Activated effector memory CD4-positive, alpha-beta T cell treated with Interleukin-2 at 50 U/mL for 16 hours (primary cell): ENCODE data around the gene GNMT.
"Not testable (repeated sequence)": the region's sequence is repeated elsewhere in the genome, so short reads cannot be mapped to it uniquely, and the experiment has no call there.

ENCODE experiments used
- DNase-seq: peaks from one replicate; pipeline ENCODE4 v3.0.0-alpha.2; 2020

Gene GNMT

DNA sequence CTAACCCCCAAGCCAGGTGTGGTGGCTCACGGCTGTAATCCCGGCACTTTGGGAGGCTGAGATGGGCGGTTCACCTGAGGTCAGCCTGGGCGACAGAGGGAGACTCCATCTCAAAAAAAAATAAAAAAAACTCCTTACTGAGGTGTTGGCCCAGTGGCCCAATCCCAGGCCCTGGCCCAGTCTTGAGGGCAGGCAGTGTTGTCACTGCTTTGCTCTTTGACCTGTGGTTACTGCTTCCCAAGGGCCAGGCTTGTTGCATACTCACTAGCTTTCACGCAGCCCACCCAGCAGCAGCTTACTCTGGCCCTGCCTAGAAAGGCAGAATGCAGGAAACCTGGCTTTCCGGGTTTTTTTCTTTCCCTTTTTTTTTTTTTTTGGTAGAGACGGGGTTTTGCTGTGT is 18.1 kb upstream of the GNMT start:
- DNase-seq = no peak

DNA sequence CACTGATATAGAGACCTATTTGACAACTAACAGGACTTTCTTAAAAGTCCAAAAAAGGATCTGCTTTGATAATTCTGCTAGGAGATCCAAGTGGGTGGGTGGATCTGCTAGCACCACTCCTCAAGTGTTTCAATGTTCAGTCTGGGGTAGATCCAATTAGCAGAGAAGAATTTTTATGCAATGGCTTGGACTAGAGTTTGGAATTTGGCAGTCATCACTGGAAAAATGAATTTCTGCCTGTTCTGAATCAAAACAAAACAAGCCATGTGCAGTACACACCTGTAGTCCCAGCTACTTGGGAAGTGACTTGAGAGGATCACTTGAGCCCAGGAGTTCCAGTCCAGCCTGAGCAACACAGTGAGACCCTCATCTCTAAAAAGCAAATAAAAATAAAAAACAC is 12.6 kb upstream of the GNMT start:
- DNase-seq = no peak

DNA sequence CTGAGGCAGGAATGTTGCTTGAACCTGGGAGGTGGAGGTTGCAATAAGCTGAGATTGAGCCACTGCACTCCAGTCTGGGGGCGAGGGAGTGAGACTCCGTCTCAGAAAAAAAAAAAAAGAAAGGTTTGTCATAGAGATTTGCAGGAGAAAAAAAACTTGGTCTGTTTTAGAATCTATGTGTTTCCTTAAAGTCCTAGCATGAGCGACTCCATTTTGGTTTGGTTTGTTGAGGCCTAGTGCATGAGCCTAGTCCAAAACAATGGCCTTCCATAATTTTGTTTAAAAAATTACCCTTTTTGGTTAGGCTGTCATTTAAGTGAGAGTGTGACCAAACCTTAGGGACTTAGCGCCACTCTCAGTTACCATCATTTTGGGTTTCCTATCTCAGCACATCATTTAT is 8.2 kb upstream of the GNMT start:
- DNase-seq = no peak

DNA sequence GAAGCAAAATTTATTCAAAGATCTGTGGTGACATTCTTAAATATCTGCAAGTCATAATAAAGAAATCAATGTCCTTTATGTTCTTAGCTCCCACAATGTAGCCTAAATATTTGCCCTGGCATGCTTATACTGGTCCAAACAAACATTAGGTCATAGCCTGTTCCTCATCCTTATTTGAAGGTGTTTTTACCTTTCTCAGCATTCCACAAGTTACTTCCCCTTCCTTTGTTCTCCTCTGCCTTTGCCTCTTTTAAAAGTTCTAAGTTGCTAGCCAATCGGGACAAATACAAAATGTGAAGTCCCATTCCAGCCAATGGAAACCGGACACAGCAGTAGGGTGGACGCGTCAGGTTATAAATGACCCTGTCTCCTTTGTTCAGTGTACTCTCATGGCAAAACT is 6.1 kb upstream of the GNMT start:
- not testable (repeated sequence) for DNase-seq

DNA sequence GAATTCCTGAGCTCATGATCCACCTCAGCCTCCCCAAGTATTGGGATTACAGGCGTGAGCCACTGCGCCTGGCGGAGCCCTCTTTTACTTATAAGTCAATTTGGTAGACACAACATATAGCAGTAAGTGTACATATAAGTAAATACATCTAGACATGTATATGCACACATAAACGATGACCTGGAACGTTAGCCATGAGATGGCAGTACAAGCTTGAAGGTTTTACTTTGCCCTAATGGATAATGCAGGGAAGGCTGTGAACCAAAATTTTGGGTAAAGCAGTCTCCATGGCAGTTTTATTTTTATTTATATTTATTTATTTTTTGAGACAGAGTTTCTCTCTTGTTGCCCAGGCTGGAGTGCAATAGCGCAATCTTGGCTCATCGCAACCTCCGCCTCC is 2.4 kb upstream of the GNMT start:
- no peak for DNase-seq

DNA sequence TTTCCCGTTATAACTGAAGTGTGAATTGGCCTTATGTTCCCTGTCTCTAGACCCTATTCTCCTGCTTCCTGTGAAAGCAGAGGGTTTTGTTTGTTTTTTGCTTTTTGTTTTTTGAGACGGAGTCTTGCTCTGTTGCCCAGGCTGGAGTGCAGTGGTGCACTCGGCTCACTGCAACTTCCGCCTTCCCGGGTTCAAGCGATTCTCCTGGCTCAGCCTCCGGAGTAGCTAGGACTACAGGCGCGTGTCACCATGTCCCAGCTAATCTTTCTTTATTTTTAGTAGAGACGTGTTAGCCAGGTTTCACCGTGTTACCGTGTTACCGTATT is 674 bp upstream of the GNMT start:
- no peak for DNase-seq

DNA sequence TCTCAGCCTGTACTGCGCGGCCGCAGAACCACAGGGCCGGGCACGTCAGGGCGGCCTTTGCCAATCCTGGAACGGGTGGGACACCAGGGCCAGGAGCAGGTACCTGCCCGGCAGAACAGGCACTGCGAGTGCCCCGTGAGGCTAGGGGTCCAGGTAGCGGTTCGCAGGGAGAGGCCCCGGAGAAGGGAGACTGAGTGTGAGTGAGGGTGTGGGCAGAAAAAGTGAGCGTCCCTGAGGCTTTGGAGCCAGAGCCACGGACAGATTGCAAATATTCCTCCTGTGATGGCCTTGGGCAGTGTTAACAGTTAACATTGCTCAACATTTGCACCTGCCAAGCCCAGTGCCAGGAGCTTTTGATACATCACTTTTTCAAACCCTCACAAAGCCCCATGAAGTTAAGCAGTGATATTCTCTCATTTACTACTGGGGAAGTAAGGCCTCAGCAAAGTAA is 491 bp downstream of the GNMT start:
- no peak for DNase-seq

DNA sequence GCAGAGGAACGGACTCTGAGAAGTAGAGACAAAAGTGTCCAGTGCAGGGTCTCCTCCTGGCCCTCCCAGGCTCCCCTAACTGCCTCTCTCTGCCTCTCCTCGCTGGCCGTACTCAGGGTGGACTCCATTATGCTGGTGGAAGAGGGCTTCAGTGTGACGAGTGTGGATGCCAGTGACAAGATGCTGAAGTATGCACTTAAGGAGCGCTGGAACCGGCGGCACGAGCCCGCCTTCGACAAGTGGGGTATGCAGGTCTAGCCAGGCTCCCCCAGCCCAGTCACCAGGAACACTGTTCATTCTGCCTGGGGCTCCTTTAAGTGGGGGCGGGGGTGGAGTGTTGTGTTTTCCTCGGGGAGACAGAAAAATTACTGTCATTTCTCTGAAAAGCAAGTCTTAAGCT is 1.5 kb downstream of the GNMT start:
- DNase-seq = no peak

DNA sequence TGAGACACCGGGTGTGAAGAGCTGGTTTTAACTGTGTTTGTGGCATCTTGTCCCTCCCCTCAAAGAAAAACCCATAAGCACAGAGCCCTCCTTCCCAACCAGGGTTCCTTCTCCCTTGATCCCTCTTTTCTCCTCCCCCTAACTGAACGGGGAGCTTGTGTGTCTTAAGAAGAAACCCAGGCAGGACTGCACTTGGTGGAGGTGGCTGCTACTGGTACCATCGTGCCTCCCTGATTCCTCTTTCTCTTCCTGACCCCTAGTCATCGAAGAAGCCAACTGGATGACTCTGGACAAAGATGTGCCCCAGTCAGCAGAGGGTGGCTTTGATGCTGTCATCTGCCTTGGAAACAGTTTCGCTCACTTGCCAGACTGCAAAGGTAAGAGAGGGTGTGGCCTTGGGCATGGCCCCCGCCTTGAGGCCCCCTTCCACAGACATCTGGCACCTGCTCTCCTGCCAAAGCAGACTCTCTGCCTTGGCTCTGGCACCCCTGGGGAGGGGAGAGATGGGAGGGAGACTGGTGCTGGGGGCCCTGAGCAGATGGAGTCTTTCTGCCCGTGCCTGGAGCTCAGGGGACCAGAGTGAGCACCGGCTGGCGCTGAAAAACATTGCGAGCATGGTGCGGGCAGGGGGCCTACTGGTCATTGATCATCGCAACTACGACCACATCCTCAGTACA is 2.1 kb downstream of the GNMT start:
- no peak for DNase-seq

DNA sequence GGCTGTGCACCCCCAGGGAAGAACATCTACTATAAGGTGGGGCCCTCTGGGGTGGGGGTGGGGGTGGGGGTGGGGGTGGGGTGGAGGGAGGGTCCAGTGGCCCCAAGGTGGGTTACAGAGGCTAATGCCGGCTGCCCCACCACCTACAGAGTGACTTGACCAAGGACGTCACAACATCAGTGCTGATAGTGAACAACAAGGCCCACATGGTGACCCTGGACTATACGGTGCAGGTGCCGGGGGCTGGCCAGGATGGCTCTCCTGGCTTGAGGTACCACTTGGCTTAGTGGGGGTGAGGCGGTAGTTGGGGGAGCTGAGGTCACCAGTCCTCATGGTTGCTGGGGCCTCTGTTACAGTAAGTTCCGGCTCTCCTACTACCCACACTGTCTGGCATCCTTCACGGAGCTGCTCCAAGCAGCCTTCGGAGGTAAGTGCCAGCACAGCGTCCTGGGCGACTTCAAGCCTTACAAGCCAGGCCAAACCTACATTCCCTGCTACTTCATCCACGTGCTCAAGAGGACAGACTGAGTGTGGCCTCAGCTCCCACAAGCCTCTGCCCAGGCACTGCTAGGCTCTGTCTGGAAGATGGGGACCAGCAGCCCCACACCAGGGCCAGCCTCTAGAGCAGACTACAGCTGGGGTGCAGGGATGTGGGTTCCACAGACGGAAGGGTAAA is 2.8 kb downstream of the GNMT start:
- no peak for DNase-seq

DNA sequence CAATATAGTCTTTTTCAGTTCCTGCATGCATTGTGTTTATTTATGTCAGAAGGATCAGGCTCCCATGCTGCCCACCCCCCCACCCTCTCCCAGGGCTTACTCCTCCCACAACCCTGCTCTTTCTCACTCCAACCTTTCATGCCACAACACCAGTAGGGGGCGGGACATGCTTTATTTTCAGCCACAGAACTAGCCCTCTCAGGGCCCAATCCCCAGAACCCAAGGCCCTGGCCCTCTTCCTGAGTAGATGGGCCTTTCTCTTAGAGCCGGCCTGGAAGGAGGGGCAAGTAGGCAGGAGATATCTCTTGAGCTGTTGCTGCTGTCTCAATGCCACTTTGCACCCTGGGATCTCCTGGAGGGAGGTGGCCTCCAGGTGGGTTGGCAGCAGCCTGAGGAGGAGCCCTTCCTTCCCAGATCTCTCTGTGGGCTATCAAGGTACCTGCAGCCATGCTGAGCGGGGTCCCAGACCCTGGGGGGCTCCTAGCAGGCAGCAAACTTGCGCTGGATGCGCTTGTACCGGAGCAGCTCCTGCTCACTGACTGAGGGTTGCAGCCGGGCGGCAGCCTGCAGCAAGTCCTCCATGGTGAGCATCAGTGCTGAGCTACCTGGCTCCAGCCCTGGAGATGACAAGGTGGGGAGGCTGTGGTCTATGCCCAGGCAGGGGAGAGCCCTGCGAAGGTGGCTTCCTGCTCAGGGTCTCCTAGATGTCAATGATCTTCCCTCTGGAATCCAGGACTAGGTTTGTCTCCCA is 3.5 kb downstream of the GNMT start:
- no peak for DNase-seq

DNA sequence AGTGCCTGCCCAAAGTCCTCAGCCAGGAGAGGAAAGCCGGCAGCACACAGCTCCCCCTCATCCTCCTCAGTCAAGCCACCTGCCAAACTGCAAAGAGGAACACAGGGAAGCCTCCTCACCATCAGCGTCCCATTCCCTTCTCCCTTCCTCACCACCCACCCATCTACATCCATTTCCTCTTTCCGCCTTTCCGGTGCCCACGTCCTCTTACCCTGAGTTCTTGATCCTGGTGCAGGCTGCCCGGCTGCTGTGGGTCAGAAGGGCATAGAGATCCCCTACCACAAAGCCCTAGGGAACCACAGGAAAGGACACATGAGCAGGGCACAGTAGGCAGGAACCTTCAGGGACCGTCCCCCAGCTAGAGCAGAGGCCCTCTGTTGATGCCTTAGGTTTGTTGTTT is 6.0 kb downstream of the GNMT start:
- DNase-seq = no peak

DNA sequence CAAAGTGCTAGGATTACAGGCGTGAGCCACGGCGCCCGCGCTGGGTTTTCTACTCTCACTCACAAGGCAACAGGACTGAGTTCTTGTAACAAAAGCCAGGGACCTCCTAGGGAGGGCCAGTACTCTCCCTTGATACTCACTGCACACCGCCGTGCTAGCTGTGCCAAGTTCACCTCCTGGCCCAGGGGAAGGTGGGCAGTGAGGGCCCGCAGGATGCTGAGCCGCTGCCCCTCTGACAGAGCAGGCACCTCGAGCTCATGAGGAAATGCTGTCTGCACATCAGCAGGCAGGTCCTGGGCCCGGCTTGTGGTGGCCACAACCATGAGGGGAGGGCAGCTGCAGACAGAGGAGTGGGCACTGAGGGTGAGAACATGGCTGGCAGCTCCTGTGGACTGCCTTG is 6.7 kb downstream of the GNMT start:
- DNase-seq = no peak

DNA sequence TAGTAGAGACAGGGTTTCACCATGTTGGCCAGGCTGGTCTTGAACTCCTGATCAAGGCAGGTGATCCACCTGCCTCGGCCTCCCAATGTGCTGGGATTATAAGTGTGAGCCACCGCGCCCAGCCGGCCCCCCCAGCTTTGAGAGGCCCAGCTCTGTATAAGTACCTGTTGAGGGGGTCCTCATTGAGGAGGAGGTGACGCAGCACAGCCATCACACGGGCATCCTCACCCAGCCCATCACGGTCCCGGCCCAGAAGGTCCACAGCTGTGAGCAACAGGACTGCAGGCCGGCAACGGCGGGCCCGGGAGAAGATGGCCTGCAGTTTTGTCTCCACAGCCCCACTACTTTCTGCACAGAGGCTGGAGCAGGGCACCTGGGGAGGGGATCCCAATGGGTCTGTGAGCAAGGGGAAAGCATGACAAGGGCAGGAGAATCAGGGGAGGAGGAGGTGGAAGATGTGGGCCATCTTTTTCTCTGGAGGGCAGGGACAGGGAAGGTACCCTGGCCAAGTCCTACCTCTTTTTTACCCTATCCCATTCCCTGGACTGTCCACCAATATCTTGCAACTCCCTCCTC is 7.7 kb downstream of the GNMT start:
- DNase-seq = no peak

DNA sequence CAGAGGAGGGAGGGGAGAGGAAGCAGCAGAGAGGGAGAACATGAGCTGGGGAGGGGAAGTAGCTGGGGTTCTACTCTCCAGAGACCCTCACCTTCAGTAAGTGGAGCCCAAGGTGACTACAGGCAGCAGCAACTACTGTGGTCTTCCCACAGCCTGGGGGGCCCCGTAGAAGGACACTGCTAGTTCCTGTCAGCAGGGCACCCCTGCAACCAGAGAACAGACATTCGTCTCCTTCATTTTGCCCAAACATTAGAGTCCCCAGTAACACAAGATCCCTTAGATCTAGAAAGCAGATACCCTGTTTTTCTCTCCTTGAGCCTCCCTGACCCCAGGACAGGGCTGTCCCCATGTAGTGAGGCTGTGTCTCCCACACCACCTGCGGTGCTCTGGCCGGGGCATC is 8.2 kb downstream of the GNMT start:
- DNase-seq = no peak

DNA sequence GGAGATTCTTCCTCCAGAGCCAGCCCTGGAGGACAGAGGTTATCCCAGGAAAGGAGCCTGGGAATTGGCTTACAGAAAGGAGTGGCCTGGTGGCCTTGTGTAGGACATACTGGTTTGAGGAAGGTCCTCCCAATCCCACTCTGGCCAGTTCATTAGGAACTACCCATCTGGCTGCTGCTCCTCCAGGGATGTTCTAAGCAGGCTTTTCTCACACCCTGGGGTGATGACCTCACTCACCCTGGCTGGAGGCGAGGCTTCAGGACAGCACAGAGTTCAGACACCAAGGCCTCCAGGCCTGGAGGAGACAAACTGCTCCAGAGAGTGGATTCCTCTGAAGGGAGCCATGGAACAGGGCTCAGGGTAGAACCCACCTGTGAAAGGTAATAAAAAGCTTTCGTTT is 8.9 kb downstream of the GNMT start:
- no peak for DNase-seq

DNA sequence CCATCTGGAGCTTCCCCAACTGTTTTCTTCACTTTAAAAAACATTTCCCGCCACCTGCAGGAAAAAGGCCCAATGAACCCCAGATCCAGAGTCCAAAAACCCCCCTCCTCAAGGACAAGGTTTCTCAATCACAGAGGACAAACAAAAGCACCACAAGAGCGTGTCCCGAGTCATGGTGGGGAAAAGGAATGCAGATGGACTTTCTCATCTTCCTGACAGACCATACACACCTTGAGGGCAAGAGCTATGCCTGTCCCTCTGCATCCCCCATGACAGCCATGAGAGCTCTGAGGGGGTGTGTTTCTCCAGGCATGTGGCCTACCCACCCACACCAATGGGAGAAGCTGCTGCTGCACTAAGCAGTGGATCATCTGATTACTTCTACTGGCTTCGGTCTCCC is 9.4 kb downstream of the GNMT start:
- no peak for DNase-seq

DNA sequence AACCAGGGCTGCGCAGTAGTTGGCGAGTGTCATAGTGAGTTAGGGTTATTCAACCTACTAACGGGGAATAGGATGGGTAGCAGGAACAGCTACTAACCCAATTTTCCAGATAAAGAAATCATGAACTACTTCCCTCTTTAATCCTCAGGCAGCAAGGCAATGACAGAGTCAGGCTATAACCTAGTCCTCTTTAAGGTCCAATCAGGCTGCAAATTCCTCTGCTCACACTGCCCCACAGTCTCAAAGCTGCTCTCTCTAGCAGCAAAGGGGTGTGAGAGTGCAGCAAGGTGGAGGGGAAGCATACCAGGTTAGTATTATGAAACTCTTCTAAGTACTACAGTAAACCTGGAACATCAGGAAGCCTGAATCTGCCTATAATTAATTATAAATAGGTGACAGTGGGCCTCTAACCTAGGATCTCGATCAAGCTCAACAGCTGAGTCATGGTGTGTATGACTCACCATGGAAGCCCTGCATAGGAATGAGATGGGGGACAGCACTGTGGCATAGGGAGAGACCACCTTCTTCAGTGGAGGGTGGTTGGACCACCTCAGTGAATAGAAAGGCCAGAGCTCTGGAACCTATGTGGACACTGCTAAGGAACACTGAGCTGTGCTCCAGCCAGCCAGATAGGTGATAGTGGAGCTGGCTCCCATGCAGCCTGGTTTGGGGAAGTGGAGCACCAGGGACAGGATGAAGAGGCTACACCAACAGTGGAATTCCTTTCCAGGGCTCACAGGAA is 10.5 kb downstream of the GNMT start:
- no peak for DNase-seq

DNA sequence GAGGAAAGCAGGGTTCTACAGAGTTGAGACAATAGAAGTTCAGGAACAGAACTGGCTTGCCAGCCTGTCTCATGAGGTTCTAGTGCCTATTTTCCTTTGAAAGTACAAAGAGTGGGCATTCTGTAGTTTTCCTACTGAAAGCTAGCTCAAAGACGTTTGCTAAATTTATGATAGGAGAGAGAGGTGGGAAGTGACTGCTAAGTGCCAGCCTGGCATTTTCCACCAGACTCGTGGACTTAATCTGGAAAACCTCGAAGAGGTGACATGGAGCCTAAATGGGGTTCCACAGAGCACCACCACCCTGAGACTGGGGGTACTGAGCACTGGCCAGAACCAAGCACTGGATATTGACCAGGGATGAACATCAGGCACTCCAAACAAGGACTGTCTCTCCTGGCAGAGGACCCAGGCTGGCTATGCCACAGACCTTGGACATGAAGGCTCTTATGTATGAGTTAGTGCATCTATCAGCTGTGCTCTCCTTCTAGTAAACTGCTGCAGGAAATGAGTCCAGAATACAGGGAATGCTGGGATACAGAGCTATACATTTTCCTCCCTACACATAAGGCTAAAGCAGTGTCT is 11.3 kb downstream of the GNMT start:
- DNase-seq = no peak

DNA sequence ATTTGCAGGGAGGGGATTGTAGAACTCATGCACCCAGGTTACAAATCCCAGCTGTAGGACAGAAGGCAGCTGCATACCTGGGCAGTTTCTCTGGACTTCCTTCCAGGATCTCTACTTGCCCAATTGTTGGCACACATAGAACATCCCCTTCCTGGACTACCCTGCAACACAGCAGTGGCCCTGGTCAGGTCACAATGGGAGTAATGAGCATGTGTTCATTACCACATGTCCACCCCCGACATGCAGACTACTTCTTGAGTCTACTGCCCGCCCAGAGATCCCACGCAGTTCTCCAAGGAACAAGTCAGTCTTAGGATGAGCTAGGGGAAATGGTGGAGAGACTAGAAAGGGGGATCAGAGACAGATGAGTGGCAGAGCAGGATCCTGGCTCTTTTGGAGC is 13.4 kb downstream of the GNMT start:
- no peak for DNase-seq

DNA sequence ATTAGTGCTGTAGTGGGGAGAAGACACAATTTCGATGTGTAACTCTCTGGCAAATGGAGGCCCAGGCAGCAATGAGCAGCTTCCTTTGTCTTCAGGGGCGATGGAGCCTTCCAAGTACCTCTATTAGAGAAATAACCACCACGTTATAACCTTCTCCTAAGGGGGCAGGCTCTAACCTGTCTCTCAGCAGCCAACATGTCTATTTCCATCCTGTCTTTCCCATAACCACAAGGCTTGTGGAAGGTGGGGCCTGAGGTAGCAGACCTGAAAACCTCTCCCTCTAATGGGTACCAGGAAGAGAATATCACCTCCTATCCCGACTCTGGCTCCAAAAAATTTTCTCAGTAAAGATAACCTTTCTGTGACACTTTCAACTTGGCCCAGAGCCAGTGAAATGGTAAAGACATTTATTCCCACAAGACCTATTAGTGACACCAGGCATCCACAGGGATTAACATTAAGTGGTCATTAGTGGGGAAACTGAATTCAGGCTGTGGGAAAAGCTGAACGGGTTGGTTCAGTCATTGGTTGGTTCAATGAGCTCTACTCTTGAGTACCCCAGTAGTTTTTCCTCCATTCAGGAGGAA is 14.5 kb downstream of the GNMT start:
- no peak for DNase-seq

DNA sequence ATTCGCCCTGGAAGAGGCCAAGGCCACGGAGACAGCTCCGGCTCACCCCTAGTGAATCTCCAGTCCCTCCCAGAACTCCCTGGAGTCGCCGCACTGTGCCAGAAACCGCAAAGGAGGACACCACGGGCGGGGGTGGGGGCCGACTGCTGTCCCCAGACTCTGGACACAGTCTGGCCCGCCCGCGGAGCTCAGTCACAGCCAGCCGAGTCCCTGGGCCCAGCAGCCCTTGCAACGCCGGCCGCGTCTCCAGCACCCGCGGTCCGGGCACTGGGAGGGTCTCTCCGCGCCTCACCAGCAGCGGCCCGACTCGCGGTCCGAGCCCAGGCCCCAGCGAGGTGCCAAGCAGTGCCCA is 17.9 kb downstream of the GNMT start:
- DNase-seq = no peak
